Esophagus (tissue), 2 donors: Measurements from ENCODE around the gene JPT1. TPM values are rescaled to one million over a fixed set of nuclear protein-coding genes. Genes with fewer than 3 reads are reported as not detected.
A peak's percentile ranks its signal among the peaks of the same experiment; 100 is the strongest.

Experiments
- H3K27ac ChIP-seq, 2 donors: one replicate each; pipeline ENCODE4 v1.5.1; 2013; ENCODE audit warnings: low read depth in 2 of 2, mild to moderate bottlenecking in 2 of 2, inconsistent platforms in 1 of 2, low read length in 1 of 2, moderate library complexity in 1 of 2
- H3K27me3 ChIP-seq, 2 donors: one replicate each; pipeline ENCODE4 v1.6.1; 2013; ENCODE audit warnings: low read length in 2 of 2, control low read depth in 1 of 2, mild to moderate bottlenecking in 1 of 2; ENCODE audit not compliant: insufficient read depth in 2 of 2, control insufficient read depth in 1 of 2
- H3K36me3 ChIP-seq, 2 donors: one replicate each; pipeline ENCODE4 v1.6.1; 2013; ENCODE audit warnings: low read length in 1 of 2; ENCODE audit not compliant: control insufficient read depth in 2 of 2, insufficient read depth in 2 of 2
- H3K4me1 ChIP-seq, 2 donors: one replicate each; pipeline ENCODE4 v1.6.1; 2013; ENCODE audit warnings: low read length in 1 of 2; ENCODE audit not compliant: control insufficient read depth in 2 of 2, insufficient read depth in 2 of 2
- H3K4me3 ChIP-seq, 2 donors: one replicate each; pipeline ENCODE4 v1.5.1; 2013; ENCODE audit warnings: low read length in 2 of 2, mild to moderate bottlenecking in 2 of 2, low read depth in 1 of 2, moderate library complexity in 1 of 2
- H3K9me3 ChIP-seq, 2 donors: one replicate each; pipeline ENCODE4 v1.6.1; 2013; ENCODE audit warnings: mild to moderate bottlenecking in 2 of 2, low read depth in 1 of 2, low read length in 1 of 2, moderate library complexity in 1 of 2; ENCODE audit not compliant: control insufficient read depth in 2 of 2, insufficient read depth in 1 of 2
- WGBS, 2 donors: extraction: QIAGEN DNeasy Blood & Tissue Kit; methylation state at CpG; one replicate each; pipeline ENCODE4 v1.1.7; 2013; 5-methylcytosine and 5-hydroxymethylcytosine counted together
- polyA plus RNA-seq, 2 donors: library from polyadenylated mRNA; stranded (reverse); fragments of 200-250 nt; gene quantifications; one replicate each; pipeline ENCODE4 v1.2.3, GENCODE V29; 2013
- donor health status: healthy with polysubstance abuse.
- donor health status: Bipolar disorder and iron deficiency.

The JPT1 gene
- polyA plus RNA-seq, 2 donors = 292 to 300 TPM

DNA sequence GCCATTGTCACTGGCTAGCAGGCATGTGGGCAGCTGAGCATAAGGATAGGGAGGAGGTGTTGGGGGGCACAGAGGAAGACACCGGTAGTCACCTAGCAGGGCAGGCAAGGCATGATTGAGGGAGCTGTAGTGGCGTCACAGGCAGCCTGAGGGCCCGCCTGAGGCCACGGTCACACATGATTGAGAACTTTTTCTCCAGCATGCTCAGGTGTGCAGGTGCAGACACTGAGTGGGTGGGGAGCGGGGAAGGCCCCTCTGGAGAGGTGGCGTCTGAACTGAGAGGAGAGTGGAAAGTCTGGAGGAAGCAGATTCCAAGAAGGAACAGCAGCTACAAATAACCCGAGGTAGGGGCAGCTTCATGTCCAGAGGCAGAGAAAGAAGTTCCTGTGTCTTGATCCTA is 55.5 kb downstream of the JPT1 start:
- 74 to 80% methylated on average over 7 of the region's 7 CpGs for WGBS, 2 donors
- Histone ChIP-seq H3K27me3 (no peaks in the 10 kb centered on the region), H3K4me1 (peaks cover 0 to 19% of the 10 kb centered on the region in 2 donors), H3K27ac (no peak overlapping the region), H3K4me3 (no peak overlapping the region), H3K36me3 (peaks cover 0 to 16% of the 10 kb centered on the region in 2 donors), H3K9me3 (no peaks in the 10 kb centered on the region)

DNA sequence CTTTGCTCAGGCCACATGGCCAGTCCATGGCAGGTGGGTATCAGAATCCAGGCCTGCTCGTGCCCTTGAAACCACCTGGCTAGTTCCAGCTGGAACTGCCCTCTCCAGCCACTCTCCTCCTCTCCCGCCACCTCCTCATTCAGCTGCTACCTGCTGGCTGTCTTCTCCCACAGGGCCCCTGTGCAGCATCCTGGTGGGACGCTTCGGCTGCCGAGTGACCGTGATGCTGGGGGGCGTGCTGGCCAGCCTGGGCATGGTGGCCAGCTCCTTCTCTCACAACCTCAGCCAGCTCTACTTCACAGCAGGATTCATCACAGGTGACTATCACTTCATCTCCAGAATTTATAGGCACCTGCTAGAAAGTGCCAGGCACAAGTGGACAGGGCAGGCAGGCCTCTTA is 56.4 kb downstream of the JPT1 start:
- Histone ChIP-seq H3K4me1 (peaks cover 0 to 29% of the 10 kb centered on the region in 2 donors), H3K27ac (no peak overlapping the region)
- 90 to 96% methylated on average over 7 of the region's 7 CpGs for WGBS, 2 donors

DNA sequence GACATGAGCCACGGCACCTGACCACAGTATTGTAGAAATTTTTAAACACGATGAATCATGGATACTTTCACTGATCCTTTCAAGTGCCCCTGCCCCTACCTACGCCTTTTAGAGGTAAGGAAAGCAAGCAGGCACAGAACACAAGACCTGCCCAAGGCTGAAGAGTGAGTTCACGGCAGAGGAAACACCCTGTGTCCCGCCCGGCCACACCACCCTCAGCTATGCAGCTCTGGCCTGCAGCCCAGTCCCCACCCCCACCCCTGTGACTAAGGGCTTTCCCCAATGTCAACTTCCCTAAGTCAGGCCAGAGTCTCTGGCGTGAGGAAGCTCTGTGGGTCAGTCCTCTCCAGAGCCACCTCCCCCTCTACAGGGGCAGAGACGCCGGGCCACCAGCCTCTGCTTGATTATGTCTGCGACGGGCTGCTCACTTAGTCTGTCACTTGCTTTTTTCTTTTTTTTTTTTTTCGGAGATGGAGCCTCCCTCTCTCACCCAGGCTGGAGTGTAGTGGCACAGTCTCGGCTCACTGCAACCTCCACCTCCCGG is 58.2 kb downstream of the JPT1 start:
- Histone ChIP-seq H3K36me3 (peaks cover 0 to 15% of the 10 kb centered on the region in 2 donors), H3K27me3 (no peaks in the 10 kb centered on the region), H3K27ac (peak overlapping the region; percentile 64 to 79), H3K4me3 (no peak overlapping the region), H3K4me1 (peaks cover 0 to 43% of the 10 kb centered on the region in 2 donors), H3K9me3 (no peaks in the 10 kb centered on the region)
- 26 to 28% methylated on average over 14 of the region's 14 CpGs for WGBS, 2 donors

More for the DNA sequence above, 56.4 kb downstream of the JPT1 start:
- peaks cover 0 to 15% of the 10 kb centered on the region in 2 donors for H3K36me3 ChIP-seq
- no peaks in the 10 kb centered on the region for H3K27me3 ChIP-seq
- no peaks in the 10 kb centered on the region for H3K9me3 ChIP-seq
- no peak overlapping the region for H3K4me3 ChIP-seq

DNA sequence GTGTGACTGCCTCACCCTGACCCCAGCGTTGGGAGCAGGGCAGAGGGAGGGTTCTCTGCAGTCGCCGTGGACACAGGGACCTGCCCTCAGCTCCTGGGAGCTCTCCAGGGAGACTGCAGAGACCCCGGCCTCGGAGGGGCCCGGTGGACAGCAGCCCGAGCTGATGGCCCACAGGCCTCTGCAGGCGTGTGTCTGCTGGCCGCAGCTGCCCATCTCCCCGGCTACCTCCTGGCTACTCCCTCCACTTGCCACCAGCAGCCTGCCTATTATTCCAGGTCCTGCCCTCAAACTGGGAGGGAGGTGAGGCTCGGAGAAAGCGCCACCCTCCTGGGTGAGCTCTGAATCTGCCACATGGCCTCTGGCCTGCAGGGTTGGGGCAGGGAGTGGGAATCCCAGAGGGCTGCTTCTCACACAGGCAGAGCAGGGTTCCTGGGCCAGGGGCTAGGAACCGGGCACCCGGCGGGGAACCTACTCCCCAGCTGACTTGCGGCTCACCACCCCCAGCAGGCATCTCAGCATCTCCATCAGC is 59.4 kb downstream of the JPT1 start:
- Histone ChIP-seq H3K27me3 (no peaks in the 10 kb centered on the region), H3K9me3 (no peaks in the 10 kb centered on the region), H3K36me3 (peaks cover 0 to 6% of the 10 kb centered on the region in 2 donors), H3K27ac (peak overlapping the region; percentile 8 to 61), H3K4me1 (peaks cover 0 to 52% of the 10 kb centered on the region in 2 donors), H3K4me3 (no peak overlapping the region)
- 76 to 81% methylated on average over 16 of the region's 16 CpGs for WGBS, 2 donors

DNA sequence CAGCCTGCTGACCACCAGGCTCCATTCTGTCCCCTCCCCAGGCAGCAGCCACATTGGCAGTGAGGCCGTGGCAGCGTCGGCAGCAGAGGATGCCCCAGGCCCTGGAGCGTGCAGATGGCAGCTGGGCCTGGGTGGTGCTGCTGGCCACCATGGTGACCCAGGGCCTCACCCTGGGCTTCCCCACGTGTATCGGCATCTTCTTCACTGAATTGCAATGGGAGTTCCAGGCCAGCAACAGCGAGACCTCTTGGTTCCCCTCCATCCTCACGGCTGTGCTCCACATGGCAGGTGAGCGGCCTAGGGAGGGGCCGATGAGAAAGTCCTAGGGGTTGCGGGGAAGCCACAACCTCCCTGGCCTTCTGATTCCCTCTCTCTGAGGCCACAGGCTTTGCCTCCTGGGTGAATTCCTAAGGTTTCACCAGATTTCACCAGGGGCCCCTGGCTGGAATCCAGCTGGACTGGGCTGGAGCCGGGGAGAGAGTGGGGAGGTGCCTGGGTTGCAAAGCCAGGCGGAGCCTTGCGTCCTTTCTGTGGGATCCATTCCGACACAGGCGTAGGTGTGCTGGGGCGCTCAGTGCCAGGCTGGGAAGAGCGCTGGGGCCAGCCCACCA is 60.7 kb downstream of the JPT1 start:
- Histone ChIP-seq H3K36me3 (peaks cover 0 to 3% of the 10 kb centered on the region in 2 donors), H3K4me1 (peaks cover 0 to 57% of the 10 kb centered on the region in 2 donors), H3K9me3 (no peaks in the 10 kb centered on the region), H3K4me3 (no peak overlapping the region), H3K27me3 (no peaks in the 10 kb centered on the region), H3K27ac (peak overlapping the region; percentile 67 to 89)
- WGBS, 2 donors = 62 to 73% methylated on average over 18 of the region's 18 CpGs

DNA sequence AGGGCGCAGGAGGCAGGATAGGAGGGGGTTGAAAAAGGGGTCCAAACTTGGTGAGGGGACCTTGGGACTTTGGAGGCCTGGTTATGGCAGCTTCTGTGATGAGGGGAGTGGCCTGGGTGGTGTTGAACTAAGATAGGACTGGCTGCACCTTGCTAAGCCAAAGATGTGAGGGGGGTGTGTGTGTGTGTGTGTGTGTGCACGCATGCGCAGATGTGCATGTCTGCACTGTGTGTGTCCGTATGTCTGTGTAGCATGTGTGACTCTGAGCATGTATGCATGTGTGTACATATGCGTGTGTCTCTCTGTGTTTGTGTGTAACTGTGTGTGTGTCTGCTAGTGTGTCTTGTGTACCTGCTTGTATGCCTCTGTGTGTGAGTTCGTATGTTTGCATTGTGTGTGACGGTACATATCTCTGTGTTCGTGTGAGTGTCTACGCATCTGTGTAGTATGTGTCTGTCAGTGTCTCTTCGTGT is 62.4 kb downstream of the JPT1 start:
- Histone ChIP-seq H3K27me3 (no peaks in the 10 kb centered on the region), H3K27ac (peak overlapping the region; percentile 48 to 93), H3K4me3 (peak overlapping the region in 1 of 2 donors; percentile 1), H3K36me3 (no peaks in the 10 kb centered on the region), H3K9me3 (no peaks in the 10 kb centered on the region), H3K4me1 (peaks cover 3 to 57% of the 10 kb centered on the region in 2 donors)
- WGBS, 2 donors = 61 to 65% methylated on average over 10 of the region's 10 CpGs

DNA sequence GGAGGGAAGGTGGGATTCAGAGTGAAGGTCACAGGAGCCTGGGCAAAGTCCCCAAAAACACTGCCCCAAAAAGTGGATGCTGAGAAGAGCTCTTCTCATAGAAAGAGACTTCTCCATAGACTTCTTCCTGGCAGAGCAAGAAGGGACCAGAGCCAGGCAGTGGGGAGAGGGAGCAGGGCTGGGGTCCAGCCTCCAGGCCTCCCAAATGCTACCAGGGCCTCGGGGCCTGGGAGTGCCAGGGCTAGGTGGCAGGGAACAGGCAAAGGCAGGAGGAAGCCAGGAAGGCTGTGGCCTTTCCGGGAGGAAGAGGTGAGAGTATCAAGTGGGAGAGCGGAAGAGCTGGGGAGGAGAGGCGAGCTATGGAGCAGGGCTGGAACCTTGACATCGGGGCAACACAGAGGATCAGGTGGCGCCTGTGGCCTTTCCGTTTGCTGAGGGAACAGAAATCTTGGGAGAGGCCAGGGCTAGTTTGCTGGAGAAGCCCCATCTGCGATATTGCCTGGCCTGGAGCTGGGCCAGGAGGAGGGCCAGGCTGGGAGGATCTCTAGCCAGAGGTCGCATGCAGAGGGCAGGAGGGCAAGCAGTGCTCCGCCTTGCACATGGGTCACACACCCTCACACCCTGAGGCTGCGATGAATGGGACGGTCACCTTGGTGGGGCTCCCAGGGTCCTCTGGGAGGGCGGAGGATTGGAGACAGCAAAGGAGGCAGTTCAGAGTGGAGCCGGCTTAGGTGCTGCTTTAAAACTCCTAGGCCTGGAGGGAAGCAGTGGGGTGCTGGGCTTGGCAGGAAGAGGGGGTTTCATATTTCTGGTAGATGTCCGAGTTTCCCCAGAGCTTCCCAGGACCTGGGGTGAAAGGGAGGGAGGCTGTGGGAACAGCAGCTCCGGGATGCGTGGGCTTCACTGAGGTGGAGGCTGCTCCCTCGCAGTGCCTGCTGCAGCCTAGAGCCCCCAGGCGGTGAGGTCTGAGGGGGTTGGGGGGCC is 63.1 kb downstream of the JPT1 start:
- no peaks in the 10 kb centered on the region for H3K27me3 ChIP-seq
- no peaks in the 10 kb centered on the region for H3K36me3 ChIP-seq
- WGBS, 2 donors = 38 to 48% methylated on average over 19 of the region's 19 CpGs
- peaks cover 3 to 55% of the 10 kb centered on the region in 2 donors for H3K4me1 ChIP-seq
- peak overlapping the region; percentile 65 to 93 for H3K27ac ChIP-seq
- H3K9me3 ChIP-seq = no peaks in the 10 kb centered on the region
- no peak overlapping the region for H3K4me3 ChIP-seq

DNA sequence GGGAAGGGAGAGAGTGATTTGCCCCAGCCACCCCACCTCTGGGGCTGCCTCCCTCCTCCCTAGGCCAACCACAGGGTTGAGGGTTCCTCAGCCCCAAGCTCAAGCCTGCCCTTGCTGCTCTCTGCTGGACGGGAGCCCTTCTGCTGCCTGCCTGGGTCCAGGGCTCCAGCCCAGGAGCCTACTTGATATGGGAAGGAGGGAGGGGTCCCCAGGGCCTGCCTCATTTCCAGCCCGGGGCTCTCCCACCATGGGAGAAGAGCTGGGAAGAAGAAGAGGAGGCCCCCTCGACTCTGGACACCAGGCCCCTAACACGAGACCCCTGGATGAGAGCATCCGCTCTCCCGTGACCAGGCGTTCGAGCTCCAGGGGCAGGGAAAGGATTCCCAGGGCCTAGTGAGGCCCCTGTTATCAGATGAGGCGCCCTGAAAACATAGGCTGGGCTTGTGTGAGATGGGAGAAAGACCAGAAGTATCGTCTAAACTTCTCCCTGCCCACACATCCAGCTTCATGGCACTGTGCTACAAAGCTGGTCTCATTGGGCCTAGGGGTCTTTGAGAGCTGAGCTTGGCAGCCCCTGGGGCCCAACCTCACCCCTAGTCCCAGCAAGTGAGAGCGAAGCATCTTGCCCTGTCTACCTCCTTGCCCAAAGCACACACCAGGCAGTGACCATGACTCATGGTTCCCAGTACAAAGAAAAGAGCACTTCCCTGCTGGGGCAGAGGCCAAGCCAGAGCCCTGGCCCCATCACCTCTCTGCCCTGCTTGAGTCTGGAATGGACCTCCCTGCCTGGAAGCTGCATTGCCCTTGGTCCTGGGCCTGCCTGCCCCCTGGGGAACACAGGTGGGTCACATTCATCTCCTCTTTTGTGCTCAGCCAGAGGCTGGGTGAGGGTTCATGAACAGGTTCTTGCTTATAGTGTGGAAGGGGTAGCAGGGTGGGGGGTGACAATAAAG is 65.6 kb downstream of the JPT1 start:
- no peaks in the 10 kb centered on the region for H3K36me3 ChIP-seq
- H3K27me3 ChIP-seq = no peaks in the 10 kb centered on the region
- H3K9me3 ChIP-seq = no peaks in the 10 kb centered on the region
- WGBS, 2 donors = 58 to 65% methylated on average over 11 of the region's 11 CpGs
- H3K4me1 ChIP-seq = peaks cover 3 to 46% of the 10 kb centered on the region in 2 donors
- peak overlapping the region; percentile 56 to 71 for H3K4me3 ChIP-seq
- H3K27ac ChIP-seq = peak overlapping the region; percentile 92 to 93
